OCI-LY1 (cell line): Measurements from ENCODE around the gene TMEM178B.

Source experiments
- H2AFZ ChIP-seq: fragments of 200-600 bp; sonication (generic), shearing (Covaris generic); 2 replicates; pipeline ENCODE4 v1.6.0; 2014; ENCODE audit warnings: antibody characterized with exemption, mild to moderate bottlenecking, low read length
- H3F3A ChIP-seq: fragments of 200-600 bp; sonication (generic), shearing (Covaris generic); 2 replicates; pipeline ENCODE4 v1.6.0; 2014; ENCODE audit warnings: mild to moderate bottlenecking, antibody characterized with exemption, low read length, moderate library complexity; ENCODE audit not compliant: insufficient read depth
- H3K27ac ChIP-seq: fragments of 200-600 bp; sonication (generic); 2 replicates; pipeline ENCODE4 v1.5.1; 2014; ENCODE audit warnings: low read length, mixed run types, mild to moderate bottlenecking, low read depth; ENCODE audit not compliant: poor library complexity, severe bottlenecking
- H3K27me3 ChIP-seq: fragments of 200-600 bp; sonication (generic); 2 replicates; pipeline ENCODE4 v1.6.0; 2014; ENCODE audit warnings: antibody characterized with exemption, mild to moderate bottlenecking, low read length, moderate library complexity; ENCODE audit not compliant: insufficient read depth
- H3K36me3 ChIP-seq: fragments of 200-600 bp; sonication (generic); 2 replicates; pipeline ENCODE4 v1.6.1; 2014; ENCODE audit warnings: mild to moderate bottlenecking, antibody characterized with exemption, low read length, moderate library complexity, mixed read lengths; ENCODE audit not compliant: insufficient read depth
- H3K4me1 ChIP-seq: fragments of 200-600 bp; sonication (generic); 2 replicates; pipeline ENCODE4 v1.5.1; 2014; ENCODE audit warnings: mild to moderate bottlenecking, low read length, moderate library complexity; ENCODE audit not compliant: insufficient read depth, severe bottlenecking
- H3K4me2 ChIP-seq: fragments of 200-600 bp; sonication (generic), shearing (Covaris generic); 2 replicates; pipeline ENCODE4 v1.6.1; 2014; ENCODE audit warnings: low read length
- H3K4me3 ChIP-seq: fragments of 200-600 bp; sonication (generic); 2 replicates; pipeline ENCODE4 v1.5.1; 2014; ENCODE audit warnings: low read length, low read depth, mild to moderate bottlenecking, mixed read lengths; ENCODE audit not compliant: poor library complexity, severe bottlenecking
- H3K79me2 ChIP-seq: fragments of 200-600 bp; shearing (Covaris generic); 2 replicates; pipeline ENCODE4 v1.6.1; 2016; ENCODE audit warnings: mixed run types, low read length, mixed read lengths; ENCODE audit not compliant: insufficient read depth
- H3K9ac ChIP-seq: fragments of 200-600 bp; sonication (generic), shearing (Covaris generic); 2 replicates; pipeline ENCODE4 v1.6.1; 2014; ENCODE audit warnings: mild to moderate bottlenecking, low read length, mixed read lengths
- H3K9me2 ChIP-seq: fragments of 200-600 bp; sonication (generic), shearing (Covaris generic); 2 replicates; pipeline ENCODE4 v1.6.1; 2014; ENCODE audit warnings: low read depth, mild to moderate bottlenecking, low read length, mixed read lengths
- H3K9me3 ChIP-seq: fragments of 200-600 bp; shearing (Covaris generic); 2 replicates; pipeline ENCODE4 v1.6.1; 2014; ENCODE audit warnings: low read length, mixed read lengths
- H4K20me1 ChIP-seq: fragments of 200-600 bp; sonication (generic), shearing (Covaris generic); 2 replicates; pipeline ENCODE4 v1.6.0; 2016; ENCODE audit warnings: mild to moderate bottlenecking, low read length; ENCODE audit not compliant: insufficient read depth
- EZH2 ChIP-seq: fragments of 200-600 bp; sonication (generic), shearing (Covaris generic); IDR thresholded peaks from 2 replicates; pipeline ENCODE4 v1.8.0; 2017; ENCODE audit warnings: borderline replicate concordance, mixed run types, mild to moderate bottlenecking, antibody characterized with exemption, low read length, moderate library complexity, mixed read lengths
- TF ChIP-seq, protein P1 (sequence below): fragments of 200-600 bp; sonication (generic), shearing (Covaris generic); IDR thresholded peaks from 2 replicates; pipeline ENCODE4 v1.5.1; 2017; ENCODE audit warnings: mild to moderate bottlenecking, antibody characterized with exemption, low read length, moderate library complexity, mixed read lengths

TMEM178B gene

DNA sequence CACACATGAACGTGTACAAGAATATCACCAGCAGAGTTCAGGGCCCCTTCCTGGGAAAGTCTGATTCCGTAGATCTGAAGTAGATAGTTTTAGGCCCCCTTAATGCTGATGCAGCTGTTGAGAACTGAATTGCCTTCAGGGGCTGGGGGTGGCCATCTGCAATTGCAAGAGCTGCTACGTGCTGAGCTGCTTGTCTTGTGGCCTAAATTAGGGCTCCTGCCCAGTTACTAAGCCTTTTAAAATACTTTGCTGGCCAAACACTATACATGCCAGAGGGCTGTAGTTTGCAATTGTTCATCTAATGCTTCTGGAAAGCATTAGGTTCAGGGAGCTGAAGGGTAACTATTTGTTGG, 71.7 kb downstream of the TMEM178B start:
- Histone ChIP-seq H3K9me2 (no peaks in the 10 kb centered on the region), H3K9me3 (peaks cover 10% of the 10 kb centered on the region; the same call in 1 of the 2 replicates), H3K4me2 (no peak overlapping the region), H3K27ac (no peak overlapping the region), H3K4me3 (no peak overlapping the region), H3K79me2 (no peaks in the 10 kb centered on the region), H3K36me3 (no peaks in the 10 kb centered on the region), H4K20me1 (no peaks in the 10 kb centered on the region), H3F3A (no peaks in the 10 kb centered on the region), H3K27me3 (no peaks in the 10 kb centered on the region), H3K9ac (no peak overlapping the region), H3K4me1 (no peaks in the 10 kb centered on the region), H2AFZ (no peak overlapping the region)
- no peak for TF ChIP-seq EZH2

DNA sequence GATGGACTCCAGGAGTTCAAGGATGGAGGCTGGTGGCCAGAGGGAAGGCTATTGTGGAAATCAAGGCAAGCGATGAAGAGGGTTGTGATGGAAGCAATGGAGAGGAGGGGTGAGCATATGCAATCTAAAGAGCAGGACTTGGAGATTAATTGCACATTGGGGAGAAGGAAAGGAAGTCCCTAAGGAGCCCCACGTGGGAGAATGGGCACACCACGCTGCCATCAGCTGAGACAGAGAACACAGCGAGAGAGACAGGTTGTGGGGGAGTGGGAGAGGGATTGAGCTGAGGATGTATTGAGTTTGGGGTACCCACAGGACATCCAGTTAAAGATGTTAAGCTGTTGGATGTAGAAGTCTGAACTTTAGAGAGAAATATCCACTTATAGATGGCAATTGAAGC, 73.6 kb downstream of the TMEM178B start:
- no peak overlapping the region for H2AFZ ChIP-seq
- H3K9ac ChIP-seq = no peak overlapping the region
- no peak for TF ChIP-seq EZH2
- TF ChIP-seq, protein P1, sequence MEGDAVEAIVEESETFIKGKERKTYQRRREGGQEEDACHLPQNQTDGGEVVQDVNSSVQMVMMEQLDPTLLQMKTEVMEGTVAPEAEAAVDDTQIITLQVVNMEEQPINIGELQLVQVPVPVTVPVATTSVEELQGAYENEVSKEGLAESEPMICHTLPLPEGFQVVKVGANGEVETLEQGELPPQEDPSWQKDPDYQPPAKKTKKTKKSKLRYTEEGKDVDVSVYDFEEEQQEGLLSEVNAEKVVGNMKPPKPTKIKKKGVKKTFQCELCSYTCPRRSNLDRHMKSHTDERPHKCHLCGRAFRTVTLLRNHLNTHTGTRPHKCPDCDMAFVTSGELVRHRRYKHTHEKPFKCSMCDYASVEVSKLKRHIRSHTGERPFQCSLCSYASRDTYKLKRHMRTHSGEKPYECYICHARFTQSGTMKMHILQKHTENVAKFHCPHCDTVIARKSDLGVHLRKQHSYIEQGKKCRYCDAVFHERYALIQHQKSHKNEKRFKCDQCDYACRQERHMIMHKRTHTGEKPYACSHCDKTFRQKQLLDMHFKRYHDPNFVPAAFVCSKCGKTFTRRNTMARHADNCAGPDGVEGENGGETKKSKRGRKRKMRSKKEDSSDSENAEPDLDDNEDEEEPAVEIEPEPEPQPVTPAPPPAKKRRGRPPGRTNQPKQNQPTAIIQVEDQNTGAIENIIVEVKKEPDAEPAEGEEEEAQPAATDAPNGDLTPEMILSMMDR = no peak
- no peaks in the 10 kb centered on the region for H4K20me1 ChIP-seq
- 0 out of 2 replicates have a peak, but pooled peaks cover 4% of the 10 kb centered on the region for H3K9me3 ChIP-seq
- H3K4me3 ChIP-seq = no peak overlapping the region
- no peaks in the 10 kb centered on the region for H3K79me2 ChIP-seq
- H3K27me3 ChIP-seq = no peaks in the 10 kb centered on the region
- no peaks in the 10 kb centered on the region for H3F3A ChIP-seq
- no peaks in the 10 kb centered on the region for H3K4me1 ChIP-seq
- H3K36me3 ChIP-seq = no peaks in the 10 kb centered on the region
- H3K4me2 ChIP-seq = no peak overlapping the region
- H3K9me2 ChIP-seq = no peaks in the 10 kb centered on the region
- H3K27ac ChIP-seq = no peak overlapping the region

DNA sequence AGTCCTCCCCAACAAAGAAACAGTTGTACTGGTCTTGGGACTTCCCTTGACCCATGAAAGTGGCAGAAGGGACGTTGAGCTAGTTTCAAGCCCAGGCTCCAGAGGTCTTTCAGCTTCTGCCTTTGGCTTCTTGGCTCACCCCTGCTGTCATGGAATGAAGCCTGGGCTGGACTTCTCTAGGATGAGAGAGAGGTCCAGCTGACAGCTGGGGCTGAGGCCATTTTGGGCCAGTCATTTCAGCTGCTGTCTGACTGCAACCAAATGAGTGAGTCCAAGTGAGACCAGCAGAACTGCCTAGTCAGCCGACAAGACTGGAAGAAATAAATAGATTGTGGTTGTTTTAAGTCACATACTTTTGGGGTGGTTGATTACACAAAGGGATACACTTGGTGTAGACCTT, 76.6 kb downstream of the TMEM178B start:
- H3K9ac ChIP-seq = no peak overlapping the region
- no peak overlapping the region for H3K27ac ChIP-seq
- no peak overlapping the region for H3K4me2 ChIP-seq
- H3K4me1 ChIP-seq = no peaks in the 10 kb centered on the region
- H3K27me3 ChIP-seq = no peaks in the 10 kb centered on the region
- H3F3A ChIP-seq = no peaks in the 10 kb centered on the region
- H3K9me3 ChIP-seq = no peaks in the 10 kb centered on the region
- no peak overlapping the region for H2AFZ ChIP-seq
- no peaks in the 10 kb centered on the region for H3K9me2 ChIP-seq
- TF ChIP-seq, protein P1 = no peak
- TF ChIP-seq EZH2 = no peak
- H3K4me3 ChIP-seq = no peak overlapping the region
- H3K36me3 ChIP-seq = no peaks in the 10 kb centered on the region
- no peaks in the 10 kb centered on the region for H4K20me1 ChIP-seq
- H3K79me2 ChIP-seq = no peaks in the 10 kb centered on the region

DNA sequence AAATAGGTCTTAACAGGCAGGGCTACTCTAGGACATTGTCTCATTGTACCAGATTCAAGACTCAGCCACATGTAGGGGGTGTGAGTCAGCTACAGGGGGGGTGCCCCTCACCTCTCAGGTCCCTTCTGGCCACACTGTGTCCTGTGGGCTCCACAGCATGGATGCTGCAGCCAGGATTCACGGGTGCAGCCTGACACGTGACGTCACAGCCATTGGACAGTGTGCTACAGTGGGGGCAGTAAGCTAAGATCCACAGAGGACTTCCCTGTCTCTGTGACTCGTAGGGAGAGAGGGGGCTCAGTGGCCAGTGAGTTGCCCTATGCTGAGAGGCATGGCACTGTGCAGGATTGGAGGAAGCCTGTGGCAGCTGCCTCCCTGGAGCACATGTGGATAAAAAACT, 77.9 kb downstream of the TMEM178B start:
- TF ChIP-seq, protein P1 = no peak
- no peak for TF ChIP-seq EZH2
- H3F3A ChIP-seq = no peaks in the 10 kb centered on the region

More for the DNA sequence above, 77.9 kb downstream of the TMEM178B start:
- no peaks in the 10 kb centered on the region for H3K9me3 ChIP-seq
- no peak overlapping the region for H3K9ac ChIP-seq
- H3K27me3 ChIP-seq = no peaks in the 10 kb centered on the region
- no peak overlapping the region for H2AFZ ChIP-seq
- no peak overlapping the region for H3K4me2 ChIP-seq
- H3K4me1 ChIP-seq = no peaks in the 10 kb centered on the region
- H3K27ac ChIP-seq = no peak overlapping the region
- no peaks in the 10 kb centered on the region for H4K20me1 ChIP-seq
- H3K4me3 ChIP-seq = no peak overlapping the region
- no peaks in the 10 kb centered on the region for H3K79me2 ChIP-seq
- no peaks in the 10 kb centered on the region for H3K36me3 ChIP-seq
- no peaks in the 10 kb centered on the region for H3K9me2 ChIP-seq
